GM21528 (cell line): ENCODE measurements around the gene VWDE.

Experiments used
- ATAC-seq: cut with Tn5 transposase; IDR thresholded peaks from one replicate; pipeline ENCODE4 v1.9.1; 2021; ENCODE audit warnings: mild to moderate bottlenecking, moderate library complexity; ENCODE audit not compliant: unreplicated experiment, low FRiP score

VWDE gene

DNA sequence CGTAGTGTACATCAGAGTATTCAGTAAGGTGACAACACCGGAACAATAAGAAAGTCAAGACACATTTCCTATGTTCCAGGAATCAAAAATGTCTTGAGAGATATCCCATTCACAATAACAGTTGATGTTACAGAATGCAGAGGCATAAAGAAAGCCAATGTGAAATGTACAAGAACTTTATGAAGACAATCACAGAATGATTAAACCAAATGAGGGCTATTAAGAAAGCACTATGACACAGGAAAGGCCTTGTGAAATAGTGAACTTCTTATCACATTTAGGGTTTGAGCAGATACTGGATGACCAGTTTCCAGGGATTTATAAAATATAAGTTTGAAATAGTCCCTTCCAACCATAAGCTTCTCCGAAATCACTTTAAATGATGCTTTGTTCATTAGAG is 52.7 kb downstream of the VWDE start:
- no peak for ATAC-seq

- ATAC-seq: no peak
These were observed 66.6 kb downstream of the VWDE start for GRCh38 chr7:12337095-12337494.

DNA sequence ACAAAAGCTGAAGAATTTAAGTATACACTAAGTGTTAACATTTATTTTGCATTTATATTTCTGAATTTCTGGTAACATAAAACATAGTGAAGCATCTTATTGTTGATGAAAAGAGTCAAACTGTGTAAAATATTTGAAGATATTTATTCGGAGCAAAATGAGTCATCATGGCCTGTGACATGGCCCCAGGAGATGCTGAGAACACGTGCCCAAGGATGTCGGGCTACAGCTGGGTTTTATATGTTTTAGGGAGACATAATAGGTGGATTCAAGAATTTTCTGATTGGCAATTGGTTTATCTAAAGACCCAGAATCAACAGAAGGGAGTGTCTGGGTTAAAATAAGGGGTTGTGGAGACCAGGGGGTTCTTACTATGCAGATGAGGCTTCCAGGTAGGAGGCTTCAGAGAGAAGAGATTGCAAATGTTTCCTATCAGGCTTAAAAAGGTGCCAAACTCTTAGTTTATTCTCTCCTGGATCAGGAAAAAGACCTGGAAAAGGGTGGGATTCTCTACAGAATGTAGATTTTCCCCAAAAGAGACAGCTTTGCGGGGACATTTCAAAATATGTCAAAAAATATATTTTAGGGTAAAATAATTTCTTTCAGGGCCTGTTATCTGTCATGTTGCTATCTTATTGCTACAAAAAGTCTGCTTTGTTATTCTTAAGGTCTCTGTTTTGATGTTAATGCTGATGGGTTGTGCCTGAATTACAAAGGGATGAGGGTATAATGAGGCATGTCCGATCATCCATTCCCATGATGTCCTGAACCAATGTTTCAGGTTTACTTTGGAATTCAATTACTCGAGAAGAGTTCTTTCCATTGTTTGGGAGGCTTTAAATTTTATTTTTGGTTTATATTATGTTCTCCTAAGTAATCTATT is 74.5 kb downstream of the VWDE start:
- ATAC-seq: no peak

DNA sequence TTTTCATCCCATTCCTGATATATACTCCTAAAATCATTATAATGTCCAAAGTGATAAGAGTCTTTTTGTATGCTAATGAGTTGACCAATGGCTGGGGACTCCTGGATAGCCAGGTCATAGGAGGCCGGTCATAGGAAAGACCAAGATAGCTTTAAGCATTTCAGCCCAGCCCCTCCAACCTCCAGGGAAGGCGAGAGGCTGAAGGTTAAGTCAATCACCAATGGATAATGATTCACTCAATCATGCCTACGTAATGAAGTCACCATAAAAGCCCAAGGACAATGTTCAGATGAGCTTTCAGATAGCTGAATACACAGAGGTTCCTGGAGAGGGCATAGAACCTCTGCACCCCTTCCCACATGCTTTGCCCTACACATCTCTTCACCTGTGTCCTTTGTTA is 75.7 kb downstream of the VWDE start:
- ATAC-seq: no peak

- no peak for ATAC-seq
These were observed 78.0 kb downstream of the VWDE start for GRCh38 chr7:12325646-12326045.

- no peak for ATAC-seq
These were observed 80.2 kb downstream of the VWDE start for GRCh38 chr7:12323415-12323814.

GRCh38 chr7:12322903-12323300 is 80.8 kb downstream of the VWDE start:
- no peak for ATAC-seq

GRCh38 chr7:12322284-12322902 is 81.3 kb downstream of the VWDE start:
- no peak for ATAC-seq

DNA sequence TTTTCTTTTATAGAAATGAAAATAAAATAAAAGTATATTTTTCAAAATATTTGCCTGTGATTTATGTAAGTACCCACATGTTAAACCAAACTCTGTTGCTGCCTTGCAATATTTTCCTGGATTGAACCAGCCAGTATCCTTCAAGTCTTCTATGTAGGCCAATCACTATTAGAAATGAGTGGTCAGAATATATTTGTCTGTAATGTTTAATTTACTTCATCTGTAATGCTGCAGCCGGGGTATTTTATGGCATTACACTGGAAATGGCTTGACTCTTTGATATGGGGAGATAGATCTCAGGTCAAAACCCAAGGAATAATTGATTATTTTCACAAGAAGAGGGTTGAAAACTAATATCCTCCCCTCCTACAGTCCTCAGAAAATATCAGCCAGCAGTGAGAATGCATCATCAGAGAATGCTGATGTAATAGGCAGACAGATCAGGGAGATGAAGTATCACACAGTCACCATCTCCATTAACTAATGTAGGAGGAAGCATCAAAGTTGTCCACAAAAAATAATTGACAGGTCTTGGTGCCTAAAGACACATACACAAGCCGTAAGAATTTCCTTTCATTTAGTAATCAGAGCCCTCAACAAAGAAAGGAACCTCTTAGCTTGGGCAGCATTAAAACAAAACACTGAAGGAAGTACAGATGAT is 82.5 kb downstream of the VWDE start:
- ATAC-seq: no peak

- ATAC-seq: no peak
These were observed 83.3 kb downstream of the VWDE start for GRCh38 chr7:12320241-12320986.

GRCh38 chr7:12317675-12318074 is 86.0 kb downstream of the VWDE start:
- ATAC-seq: no peak

GRCh38 chr7:12316925-12317324 is 86.7 kb downstream of the VWDE start:
- ATAC-seq: no peak

DNA sequence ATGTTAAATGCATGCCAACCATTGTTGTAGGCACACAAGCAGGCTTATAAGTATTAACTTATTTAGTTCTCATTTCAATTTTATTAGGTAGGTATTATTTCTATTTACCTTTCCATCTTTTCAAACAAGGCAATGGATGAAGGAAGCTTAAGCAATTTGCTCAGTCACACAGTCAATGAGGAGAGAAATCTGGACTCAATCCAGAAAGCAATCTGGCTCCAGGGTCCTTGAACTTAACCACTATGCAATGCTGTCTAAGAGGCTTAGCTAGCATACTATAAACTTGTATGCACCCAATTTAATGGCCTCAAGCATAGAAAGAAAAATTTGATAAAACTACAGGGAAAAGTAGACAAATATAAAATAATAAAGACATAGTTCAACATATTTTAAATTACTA is 88.6 kb downstream of the VWDE start:
- ATAC-seq: no peak

GRCh38 chr7:12314199-12314598 is 89.5 kb downstream of the VWDE start:
- no peak for ATAC-seq

GRCh38 chr7:12305502-12305901 is 98.2 kb downstream of the VWDE start:
- no peak for ATAC-seq

DNA sequence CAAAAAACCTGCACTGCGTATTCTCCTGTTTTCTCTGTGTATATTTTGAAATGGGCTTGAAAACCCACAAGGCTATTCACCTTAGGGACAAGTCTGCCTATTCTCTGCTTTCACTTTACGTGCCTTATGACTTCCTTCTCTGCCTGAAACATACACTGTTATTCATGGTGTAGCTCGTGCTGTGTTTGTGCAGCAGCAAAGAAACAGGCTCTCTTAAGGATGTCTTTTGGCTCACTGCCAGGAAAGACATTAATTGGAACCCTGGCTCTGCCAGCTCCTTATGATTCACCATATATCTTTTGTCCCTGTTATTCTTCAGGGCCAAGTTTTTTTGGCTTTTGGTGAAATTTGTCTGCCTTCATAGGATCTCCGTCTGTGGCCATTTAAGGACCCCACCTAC is 100.2 kb downstream of the VWDE start:
- no peak for ATAC-seq

DNA sequence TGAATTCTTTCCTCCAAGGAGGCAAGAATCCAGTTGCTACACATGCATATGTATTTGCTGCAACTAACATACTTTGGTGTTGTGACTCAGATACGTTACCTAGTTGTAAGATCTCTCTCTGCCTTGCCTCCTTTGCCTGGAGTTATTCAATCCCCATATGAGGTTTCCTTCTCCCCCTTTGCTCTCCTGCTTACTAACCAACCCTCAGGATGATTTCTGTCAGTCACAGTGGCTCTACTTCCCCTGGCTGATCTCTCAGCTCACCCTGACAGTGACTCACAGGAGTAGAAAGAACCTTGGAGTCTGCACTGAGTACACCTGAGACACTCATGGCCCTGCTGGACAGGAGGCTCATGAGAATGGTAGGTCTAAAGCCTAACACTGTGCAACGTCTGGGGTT is 100.6 kb downstream of the VWDE start:
- no peak for ATAC-seq

DNA sequence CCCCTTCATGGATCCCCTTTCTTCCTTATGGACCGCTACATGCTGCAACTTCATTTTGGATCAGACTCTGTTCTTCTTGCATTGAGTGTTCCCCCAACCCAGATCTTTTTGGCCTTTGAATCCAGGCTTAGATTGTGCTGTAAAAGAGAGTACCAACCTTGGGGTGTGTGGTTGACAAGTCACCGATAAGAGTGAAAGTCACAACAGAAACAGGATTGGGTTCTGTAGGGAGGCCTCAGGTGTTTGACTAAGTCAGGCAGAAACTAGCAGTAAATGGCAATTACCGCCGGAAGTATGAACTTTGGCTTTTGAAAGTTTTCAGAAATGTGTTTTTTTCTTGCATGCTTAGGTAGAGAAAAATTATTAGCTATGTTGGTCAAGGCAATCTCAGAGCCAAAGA is 103.2 kb downstream of the VWDE start:
- no peak for ATAC-seq

GRCh38 chr7:12299367-12299766 is 104.3 kb downstream of the VWDE start:
- no peak for ATAC-seq

DNA sequence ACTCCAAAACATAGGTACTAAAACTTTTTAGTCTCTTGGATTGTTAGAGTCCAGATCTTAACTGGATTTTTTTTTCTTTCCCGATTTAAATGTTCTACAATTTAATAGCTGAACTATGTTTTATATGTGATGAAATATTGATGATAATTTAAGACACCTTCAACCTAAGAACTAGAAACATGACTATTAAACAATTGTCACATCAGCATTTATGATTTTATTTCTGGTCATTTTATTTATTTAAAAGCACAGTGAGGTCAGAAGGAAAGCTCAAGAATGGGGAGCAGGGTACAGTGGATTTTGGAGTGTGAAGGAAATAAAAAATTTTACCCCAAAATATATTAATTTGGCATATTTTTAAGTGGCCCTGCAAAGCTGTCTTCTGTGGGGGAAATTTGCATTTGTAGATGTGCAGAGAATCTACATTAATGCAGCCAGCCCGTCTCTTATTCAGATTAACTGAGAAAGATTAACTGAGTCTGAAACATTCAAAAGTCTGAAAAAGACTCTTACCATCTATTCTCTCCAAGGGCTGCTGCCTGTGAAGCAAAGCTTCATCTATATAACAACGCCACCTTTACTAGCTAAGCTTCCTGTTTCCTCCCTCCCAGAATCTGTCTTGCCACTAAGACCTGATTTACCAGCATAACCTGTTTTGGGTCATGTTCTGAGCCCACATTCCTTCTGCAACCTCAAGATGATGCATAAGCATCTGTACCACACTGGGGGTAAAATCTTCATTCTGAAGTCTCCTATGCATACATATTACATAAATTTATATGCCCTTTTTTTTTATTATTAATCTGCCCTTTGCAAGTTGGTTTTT is 106.2 kb downstream of the VWDE start:
- ATAC-seq: no peak
